H9 (cell line): Measurements from ENCODE around the gene TTC21B. TPM values are rescaled to one million over a fixed set of nuclear protein-coding genes. Genes with fewer than 3 reads are reported as not detected.

Experiments used
- DNase-seq: peaks from one replicate; pipeline ENCODE4 v3.0.0-alpha.2; 2017
- H2AFZ ChIP-seq: one replicate; pipeline ENCODE4 v1.6.1; 2013; ENCODE audit warnings: mild to moderate bottlenecking, low read length, control low read depth, moderate library complexity
- H2AK5ac ChIP-seq: 2 replicates; pipeline ENCODE4 v1.6.1; 2013; ENCODE audit warnings: low read length, control low read depth, mixed read lengths; ENCODE audit not compliant: insufficient read length
- H2BK120ac ChIP-seq: one replicate; pipeline ENCODE4 v1.6.1; 2013; ENCODE audit warnings: low read depth, mild to moderate bottlenecking, low read length, control low read depth, inconsistent platforms; ENCODE audit not compliant: poor library complexity, severe bottlenecking
- H2BK12ac ChIP-seq: 2 replicates; pipeline ENCODE4 v1.6.1; 2013; ENCODE audit warnings: low read length, control low read depth, mixed read lengths, low read depth; ENCODE audit not compliant: insufficient read length
- H2BK15ac ChIP-seq: 2 replicates; pipeline ENCODE4 v1.6.1; 2013; ENCODE audit warnings: low read depth, low read length, control low read depth
- H2BK20ac ChIP-seq: one replicate; pipeline ENCODE4 v1.6.1; 2013; ENCODE audit warnings: low read depth, mild to moderate bottlenecking, low read length, control low read depth, inconsistent platforms; ENCODE audit not compliant: poor library complexity, severe bottlenecking
- H2BK5ac ChIP-seq: 2 replicates; pipeline ENCODE4 v1.6.1; 2013; ENCODE audit warnings: low read length, control low read depth, mixed read lengths; ENCODE audit not compliant: insufficient read length
- H3K14ac ChIP-seq: 2 replicates; pipeline ENCODE4 v1.6.1; 2013; ENCODE audit warnings: low read length, control low read depth; ENCODE audit not compliant: insufficient read depth
- H3K18ac ChIP-seq: 2 replicates; pipeline ENCODE4 v1.6.1; 2013; ENCODE audit warnings: low read depth, mild to moderate bottlenecking, mixed read lengths, low read length, control low read depth; ENCODE audit not compliant: insufficient read length
- H3K23ac ChIP-seq: 2 replicates; pipeline ENCODE4 v1.6.1; 2013; ENCODE audit warnings: low read length, control low read depth, mixed read lengths, low read depth; ENCODE audit not compliant: insufficient read length
- H3K23me2 ChIP-seq: 2 replicates; pipeline ENCODE4 v1.6.1; 2013; ENCODE audit warnings: low read depth, mild to moderate bottlenecking, mixed read lengths, low read length, control low read depth; ENCODE audit not compliant: insufficient read length, poor library complexity, severe bottlenecking
- H3K27ac ChIP-seq: 2 replicates; pipeline ENCODE4 v1.5.1; 2013; ENCODE audit warnings: low read length, control low read depth, mixed read lengths, low read depth; ENCODE audit not compliant: insufficient read length
- H3K27me3 ChIP-seq: 2 replicates; pipeline ENCODE4 v1.6.1; 2013; ENCODE audit warnings: low read length, control low read depth, inconsistent platforms; ENCODE audit not compliant: insufficient read depth
- H3K4ac ChIP-seq: 2 replicates; pipeline ENCODE4 v1.6.1; 2013; ENCODE audit warnings: low read depth, mild to moderate bottlenecking, control low read depth, inconsistent platforms, low read length, moderate library complexity
- H3K4me1 ChIP-seq: 2 replicates; pipeline ENCODE4 v1.6.1; 2013; ENCODE audit warnings: low read length, control low read depth, inconsistent platforms; ENCODE audit not compliant: insufficient read depth
- H3K4me2 ChIP-seq: 2 replicates; pipeline ENCODE4 v1.6.1; 2013; ENCODE audit warnings: low read length, control low read depth, mixed read lengths; ENCODE audit not compliant: insufficient read length, insufficient read depth
- H3K56ac ChIP-seq: 2 replicates; pipeline ENCODE4 v1.6.1; 2013; ENCODE audit warnings: low read depth, mild to moderate bottlenecking, mixed read lengths, low read length, control low read depth; ENCODE audit not compliant: insufficient read length
- H3K79me1 ChIP-seq: 2 replicates; pipeline ENCODE4 v1.6.1; 2013; ENCODE audit warnings: low read depth, mild to moderate bottlenecking, moderate library complexity, low read length, control low read depth, inconsistent platforms; ENCODE audit not compliant: insufficient read depth, poor library complexity, severe bottlenecking
- H3K79me2 ChIP-seq: 2 replicates; pipeline ENCODE4 v1.6.1; 2013; ENCODE audit warnings: low read length, control low read depth, inconsistent platforms; ENCODE audit not compliant: insufficient read depth
- H3K9ac ChIP-seq: 2 replicates; pipeline ENCODE4 v1.6.1; 2013; ENCODE audit warnings: low read length, control low read depth, mixed read lengths; ENCODE audit not compliant: insufficient read length; ENCODE audit errors: extremely low read depth
- H3K9me3 ChIP-seq: one replicate; pipeline ENCODE4 v1.6.1; 2013; ENCODE audit warnings: low read depth, low read length, inconsistent platforms; ENCODE audit not compliant: control insufficient read depth
- H3T11ph ChIP-seq: one replicate; pipeline ENCODE4 v1.6.1; 2013; ENCODE audit warnings: mild to moderate bottlenecking, low read length, control low read depth, inconsistent platforms
- H4K20me1 ChIP-seq: one replicate; pipeline ENCODE4 v1.6.1; 2013; ENCODE audit not compliant: control insufficient read depth, insufficient read length, insufficient read depth
- H4K5ac ChIP-seq: 2 replicates; pipeline ENCODE4 v1.6.1; 2013; ENCODE audit warnings: low read depth, mild to moderate bottlenecking, mixed read lengths, low read length, control low read depth; ENCODE audit not compliant: insufficient read length
- H4K8ac ChIP-seq: replicated peaks from 2 replicates; pipeline ENCODE4 v1.6.1; 2013; ENCODE audit warnings: low read length, control low read depth, mixed read lengths, low read depth; ENCODE audit not compliant: insufficient read length
- H4K91ac ChIP-seq: 2 replicates; pipeline ENCODE4 v1.6.1; 2013; ENCODE audit warnings: low read depth, mild to moderate bottlenecking, moderate library complexity, mixed read lengths, low read length, control low read depth; ENCODE audit not compliant: insufficient read length
- H3K27ac Mint-ChIP-seq, 3 experiments: 2 replicates in 2 of 3; 3 replicates in 1 of 3; pipeline ENCODE4 v1.8.0; 2020 to 2021; ENCODE audit warnings: mixed read lengths in 3 of 3, mild to moderate bottlenecking in 1 of 3, moderate library complexity in 1 of 3
- H3K27me3 Mint-ChIP-seq: 2 replicates; pipeline ENCODE4 v1.8.0; 2021; ENCODE audit warnings: low read depth, mild to moderate bottlenecking, moderate library complexity, mixed read lengths
- H3K36me3 Mint-ChIP-seq, 3 experiments: 2 replicates in 2 of 3; 3 replicates in 1 of 3; pipeline ENCODE4 v1.8.0; 2020 to 2021; ENCODE audit warnings: low read depth in 3 of 3, mixed read lengths in 3 of 3; ENCODE audit not compliant: insufficient read depth in 1 of 3
- H3K4me1 Mint-ChIP-seq, 2 experiments: 2 replicates each; pipeline ENCODE4 v1.8.0; 2020; ENCODE audit warnings: mixed read lengths in 2 of 2
- H3K4me3 Mint-ChIP-seq, 2 experiments: 2 replicates in 1 of 2; 3 replicates in 1 of 2; pipeline ENCODE4 v1.8.0; 2020 to 2021; ENCODE audit warnings: mild to moderate bottlenecking in 2 of 2, mixed read lengths in 2 of 2, moderate library complexity in 1 of 2
- H3K9me3 Mint-ChIP-seq, 2 experiments: 2 replicates in 1 of 2; 3 replicates in 1 of 2; pipeline ENCODE4 v1.8.0; 2020; ENCODE audit warnings: mild to moderate bottlenecking in 2 of 2, mixed read lengths in 2 of 2, moderate library complexity in 1 of 2
- WGBS: extraction: QIAGEN DNeasy Blood & Tissue Kit; methylation state at CpG from one replicate; pipeline ENCODE4 v1.1.7; 2013; ENCODE audit warnings: missing lambda C conversion rate, low lambda C conversion rate, mixed read lengths; ENCODE audit not compliant: insufficient read length; ENCODE audit errors: extremely low coverage; 5-methylcytosine and 5-hydroxymethylcytosine counted together
- total RNA-seq: library from RNA; stranded (reverse); gene quantifications from 2 replicates; pipeline ENCODE4 v1.2.1, GENCODE V29; 2021
- TF ChIP-seq, protein P1 (sequence below): fragments of 200-600 bp; sonication (generic); conservative IDR thresholded peaks from 3 replicates; pipeline ENCODE4 v1.8.0; 2021; ENCODE audit warnings: antibody characterized with exemption, mild to moderate bottlenecking

TTC21B gene
- total RNA-seq, 1 experiment from 2014 or later, result 16.6 TPM

GRCh38 chr2:165950438-165950837 lies 3.1 kb downstream of the TTC21B start:
- H2BK15ac ChIP-seq, result no peak overlapping the region
- no peak overlapping the region for H3K4ac ChIP-seq
- H3K36me3 Mint-ChIP-seq, result peaks cover 6 to 15% (median 10%) of the 10 kb centered on the region in 3 experiments; a peak in 5 of 7 replicates
- no peak overlapping the region for H4K5ac ChIP-seq
- H4K91ac ChIP-seq, result no peak overlapping the region
- H2BK120ac ChIP-seq, result no peak overlapping the region
- H2BK20ac ChIP-seq, result no peak overlapping the region
- peaks cover 13% of the 10 kb centered on the region; the same call in 1 of the 2 replicates for H3K79me2 ChIP-seq
- H3K14ac ChIP-seq, result no peak overlapping the region
- peaks cover 3% of the 10 kb centered on the region for H3K23me2 ChIP-seq
- H3K27me3 ChIP-seq, result no peaks in the 10 kb centered on the region
- H3K79me1 ChIP-seq, result no peaks in the 10 kb centered on the region
- no CpG with 5 or more reads among the region's 3 CpGs for WGBS
- no peak overlapping the region for H3K4me3 Mint-ChIP-seq
- peaks cover 16 to 17% of the 10 kb centered on the region in 2 experiments for H3K4me1 Mint-ChIP-seq
- no peak overlapping the region for H2BK5ac ChIP-seq
- no peak overlapping the region for H3K4me2 ChIP-seq
- no peak overlapping the region for H3K18ac ChIP-seq
- no peaks in the 10 kb centered on the region for H3K9me3 Mint-ChIP-seq
- H3K56ac ChIP-seq, result no peak overlapping the region
- H3K23ac ChIP-seq, result no peak overlapping the region
- H3K4me1 ChIP-seq, result no peaks in the 10 kb centered on the region; the same call in 1 of the 2 replicates
- no peak overlapping the region for H3K27ac Mint-ChIP-seq
- no peak overlapping the region for H3K9ac ChIP-seq
- no peak overlapping the region for H2BK12ac ChIP-seq
- H4K20me1 ChIP-seq, result no peaks in the 10 kb centered on the region
- no peak overlapping the region for H2AK5ac ChIP-seq
- H2AFZ ChIP-seq, result no peak overlapping the region
- no peak for DNase-seq
- no peaks in the 10 kb centered on the region; the same call in 1 of the 2 replicates for H3K27me3 Mint-ChIP-seq
- H3T11ph ChIP-seq, result no peak overlapping the region
- TF ChIP-seq, protein P1, sequence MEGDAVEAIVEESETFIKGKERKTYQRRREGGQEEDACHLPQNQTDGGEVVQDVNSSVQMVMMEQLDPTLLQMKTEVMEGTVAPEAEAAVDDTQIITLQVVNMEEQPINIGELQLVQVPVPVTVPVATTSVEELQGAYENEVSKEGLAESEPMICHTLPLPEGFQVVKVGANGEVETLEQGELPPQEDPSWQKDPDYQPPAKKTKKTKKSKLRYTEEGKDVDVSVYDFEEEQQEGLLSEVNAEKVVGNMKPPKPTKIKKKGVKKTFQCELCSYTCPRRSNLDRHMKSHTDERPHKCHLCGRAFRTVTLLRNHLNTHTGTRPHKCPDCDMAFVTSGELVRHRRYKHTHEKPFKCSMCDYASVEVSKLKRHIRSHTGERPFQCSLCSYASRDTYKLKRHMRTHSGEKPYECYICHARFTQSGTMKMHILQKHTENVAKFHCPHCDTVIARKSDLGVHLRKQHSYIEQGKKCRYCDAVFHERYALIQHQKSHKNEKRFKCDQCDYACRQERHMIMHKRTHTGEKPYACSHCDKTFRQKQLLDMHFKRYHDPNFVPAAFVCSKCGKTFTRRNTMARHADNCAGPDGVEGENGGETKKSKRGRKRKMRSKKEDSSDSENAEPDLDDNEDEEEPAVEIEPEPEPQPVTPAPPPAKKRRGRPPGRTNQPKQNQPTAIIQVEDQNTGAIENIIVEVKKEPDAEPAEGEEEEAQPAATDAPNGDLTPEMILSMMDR, result no peak
- H3K27ac ChIP-seq, result no peak overlapping the region
- no peak overlapping the region for H4K8ac ChIP-seq
- no peaks in the 10 kb centered on the region for H3K9me3 ChIP-seq
